ENCODE measurements around the gene BAG2.

DNA sequence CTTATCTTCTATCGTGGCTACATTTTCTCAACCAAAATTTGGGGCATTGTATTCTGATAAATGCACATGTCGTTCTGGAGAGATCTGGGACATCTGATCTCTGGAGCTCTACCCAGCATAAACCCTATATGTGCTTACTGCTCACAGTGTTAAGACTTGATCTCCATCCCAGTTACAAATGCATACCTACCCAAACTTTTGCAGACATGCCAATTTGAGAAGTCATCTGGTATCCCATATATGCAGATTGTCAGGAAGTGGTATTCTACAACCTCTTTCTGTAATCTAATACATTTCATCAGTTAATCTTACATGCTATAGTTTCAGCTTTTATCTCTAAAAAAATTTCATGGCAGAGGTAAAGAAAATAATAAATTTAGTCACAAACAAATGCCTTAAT, 11.2 kb downstream of the BAG2 start:
- TF ChIP-seq YY1 (IDR thresholded peaks at IDR 0.05; ENCODE audit: insufficient read depth, insufficient read length) (no peak), SUZ12 (IDR thresholded peaks at IDR 0.05; ENCODE audit: extremely low read depth, insufficient read depth, insufficient read length) (no peak)

Measured in NT2/D1 (cell line).